HG03039 (cell line): ENCODE measurements around the gene AP4E1.
"Not testable (repeated sequence)": the region's sequence is repeated elsewhere in the genome, so short reads cannot be mapped to it uniquely, and the experiment has no call there.

ENCODE experiments used
- ATAC-seq: cut with Tn5 transposase; IDR thresholded peaks from one replicate; pipeline ENCODE4 v1.9.1; 2021; ENCODE audit warnings: mild to moderate bottlenecking, moderate library complexity; ENCODE audit not compliant: unreplicated experiment

The AP4E1 gene

GRCh38 chr15:51011212-51011611 is 102.7 kb downstream of the AP4E1 start:
- no peak for ATAC-seq

GRCh38 chr15:51016615-51017014 is 108.1 kb downstream of the AP4E1 start:
- no peak for ATAC-seq

- ATAC-seq: no peak
These were observed 113.7 kb downstream of the AP4E1 start for GRCh38 chr15:51022206-51022605.

- ATAC-seq: no peak
These were observed 115.0 kb downstream of the AP4E1 start for GRCh38 chr15:51023499-51023898.

- ATAC-seq: no peak
These were observed 116.4 kb downstream of the AP4E1 start for GRCh38 chr15:51024735-51025453.

GRCh38 chr15:51025454-51025846 is 117.0 kb downstream of the AP4E1 start:
- ATAC-seq: no peak

GRCh38 chr15:51030649-51031316 is 122.3 kb downstream of the AP4E1 start:
- no peak for ATAC-seq

GRCh38 chr15:51037474-51037873 is 129.0 kb downstream of the AP4E1 start:
- not testable (repeated sequence) for ATAC-seq

GRCh38 chr15:51038162-51038973 is 129.9 kb downstream of the AP4E1 start:
- ATAC-seq: no peak

GRCh38 chr15:51038974-51039319 is 130.5 kb downstream of the AP4E1 start:
- ATAC-seq: no peak

GRCh38 chr15:51044037-51044727 is 135.7 kb downstream of the AP4E1 start:
- no peak for ATAC-seq

- ATAC-seq: no peak
These were observed 137.5 kb downstream of the AP4E1 start for GRCh38 chr15:51046016-51046415.

- ATAC-seq: no peak
These were observed 138.4 kb downstream of the AP4E1 start for GRCh38 chr15:51046799-51047449.

- ATAC-seq: no peak
These were observed 139.8 kb downstream of the AP4E1 start for GRCh38 chr15:51048308-51048707.

GRCh38 chr15:51049081-51049480 is 140.6 kb downstream of the AP4E1 start:
- ATAC-seq: no peak

GRCh38 chr15:51051776-51052175 is 143.3 kb downstream of the AP4E1 start:
- ATAC-seq: no peak

- no peak for ATAC-seq
These were observed 145.1 kb downstream of the AP4E1 start for GRCh38 chr15:51053571-51053970.

GRCh38 chr15:51054535-51054934 is 146.1 kb downstream of the AP4E1 start:
- ATAC-seq: no peak
